Measurements from ENCODE around the gene HTR6.
"Not testable (repeated sequence)": the region's sequence is repeated elsewhere in the genome, so short reads cannot be mapped to it uniquely, and the experiment has no call there.

Gene HTR6

DNA sequence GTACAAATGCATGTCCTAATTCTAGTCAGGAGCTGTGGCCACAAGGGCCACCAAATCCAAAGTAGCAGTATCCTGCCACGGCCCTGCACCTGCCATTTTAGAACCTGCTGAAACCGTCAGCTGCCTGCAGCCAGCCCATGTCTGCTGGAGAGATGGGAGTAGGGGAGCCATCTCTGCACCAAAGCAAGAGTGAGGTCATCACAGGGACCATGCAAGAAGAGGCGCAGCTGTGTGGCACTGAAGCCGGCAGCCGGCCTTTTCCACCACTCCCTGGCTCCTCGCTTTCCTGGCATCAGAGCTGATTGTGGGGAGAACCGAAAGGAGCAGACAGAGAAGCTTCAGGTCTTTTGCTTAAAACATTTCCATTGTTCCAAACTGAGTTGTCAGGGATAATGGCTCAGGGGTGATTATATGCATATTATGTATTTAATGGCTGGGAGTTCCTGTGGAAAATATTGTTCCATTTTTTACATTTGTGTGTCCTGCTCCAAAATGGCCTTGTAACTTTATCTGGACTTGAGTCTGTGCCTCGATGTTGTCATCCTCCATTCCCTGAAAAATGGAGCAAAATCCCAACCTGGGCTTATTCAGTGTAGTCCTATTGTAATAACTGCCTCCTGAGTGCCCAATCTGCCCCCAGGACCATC, 39.3 kb upstream of the HTR6 start:
- Histone ChIP-seq H4K20me1 (peaks cover 53% of the 10 kb centered on the region), H3K27ac (no peak overlapping the region), H3K36me3 (peaks cover 81% of the 10 kb centered on the region), H3K9ac (no peak overlapping the region), H3K9me3 (no peaks in the 10 kb centered on the region), H3K4me1 (no peaks in the 10 kb centered on the region), H3K4me2 (no peak overlapping the region), H3K27me3 (no peaks in the 10 kb centered on the region), H3K4me3 (no peak overlapping the region)
- TF ChIP-seq Cebpa-rat (IDR thresholded peaks at IDR 0.05), result no peak

GRCh38 chr1:19628879-19629278, 35.8 kb upstream of the HTR6 start:
- H3K36me3 ChIP-seq, result peaks cover 61% of the 10 kb centered on the region
- no peak overlapping the region for H3K9ac ChIP-seq
- H3K27me3 ChIP-seq, result no peaks in the 10 kb centered on the region
- H3K9me3 ChIP-seq, result no peaks in the 10 kb centered on the region
- H3K4me2 ChIP-seq, result no peak overlapping the region
- H3K4me1 ChIP-seq, result no peaks in the 10 kb centered on the region
- H3K27ac ChIP-seq, result no peak overlapping the region
- H4K20me1 ChIP-seq, result peaks cover 18% of the 10 kb centered on the region
- H3K4me3 ChIP-seq, result no peak overlapping the region
- TF ChIP-seq Cebpa-rat (IDR thresholded peaks at IDR 0.05), result no peak

DNA sequence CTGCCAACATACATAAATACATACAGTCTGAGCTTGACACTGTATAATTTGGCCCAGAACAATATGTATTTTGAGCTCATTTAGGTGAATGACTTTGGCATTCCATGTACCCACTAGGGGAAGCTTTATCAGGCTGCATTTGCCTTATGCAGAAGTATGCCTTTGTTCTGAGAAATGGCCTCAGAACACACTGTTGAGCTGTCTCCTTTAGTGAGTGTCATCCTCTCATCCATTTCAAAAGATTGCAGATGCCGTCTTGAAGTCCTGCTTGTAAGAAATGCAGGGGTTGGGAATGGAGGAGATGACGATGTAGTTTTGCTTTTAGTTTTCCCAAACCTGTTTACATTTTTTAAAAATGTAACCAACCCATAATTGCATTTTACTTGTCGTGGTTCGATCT, 35.3 kb upstream of the HTR6 start:
- no peaks in the 10 kb centered on the region for H3K4me1 ChIP-seq
- H4K20me1 ChIP-seq, result peaks cover 17% of the 10 kb centered on the region
- no peak overlapping the region for H3K9ac ChIP-seq
- no peaks in the 10 kb centered on the region for H3K27me3 ChIP-seq
- no peaks in the 10 kb centered on the region for H3K9me3 ChIP-seq
- no peak overlapping the region for H3K27ac ChIP-seq
- no peak for TF ChIP-seq Cebpa-rat (IDR thresholded peaks at IDR 0.05)
- no peak overlapping the region for H3K4me2 ChIP-seq
- H3K4me3 ChIP-seq, result no peak overlapping the region
- peaks cover 57% of the 10 kb centered on the region for H3K36me3 ChIP-seq

GRCh38 chr1:19630192-19630591, 34.5 kb upstream of the HTR6 start:
- not testable (repeated sequence) for H3K4me3 ChIP-seq, H3K27ac ChIP-seq, H3K4me1 ChIP-seq, H3K9ac ChIP-seq, H3K4me2 ChIP-seq, H3K27me3 ChIP-seq, H3K9me3 ChIP-seq
- Histone ChIP-seq H4K20me1 (peaks cover 13% of the 10 kb centered on the region), H3K36me3 (peaks cover 48% of the 10 kb centered on the region)

DNA sequence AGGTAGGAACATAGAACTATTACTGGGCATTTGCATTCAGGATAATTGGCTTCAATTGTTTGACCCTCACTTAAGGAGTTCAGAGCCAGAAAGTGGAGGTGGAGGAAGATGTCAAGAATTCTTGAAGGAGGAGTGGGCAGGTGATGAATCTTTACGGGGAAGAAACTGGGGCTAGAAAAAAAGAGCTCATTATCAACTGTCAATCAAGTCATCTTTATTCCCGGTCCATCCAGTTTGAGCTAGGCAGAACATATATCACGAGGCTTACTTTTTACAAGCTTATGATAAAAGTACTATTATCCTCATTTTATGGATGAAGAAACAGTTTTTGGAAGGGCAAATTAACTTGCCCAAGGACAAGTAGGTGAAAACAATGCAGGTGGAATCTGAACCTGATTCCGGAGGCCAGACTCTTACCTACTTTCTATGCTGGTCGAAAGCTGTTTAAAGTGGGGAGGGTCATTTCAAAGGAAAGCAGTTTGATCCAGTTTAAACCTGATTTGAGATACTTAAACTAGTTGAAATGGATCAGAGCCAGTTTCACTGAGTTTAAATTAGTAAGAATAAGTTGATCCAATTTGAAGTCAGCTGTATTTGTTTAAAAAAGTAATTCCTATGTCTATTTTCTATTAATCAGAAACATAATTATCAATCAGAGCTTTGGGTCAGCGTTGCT, 33.8 kb upstream of the HTR6 start:
- H3K4me2 ChIP-seq, result no peak overlapping the region
- no peaks in the 10 kb centered on the region for H3K4me1 ChIP-seq
- peaks cover 42% of the 10 kb centered on the region for H3K36me3 ChIP-seq
- TF ChIP-seq Cebpa-rat (IDR thresholded peaks at IDR 0.05), result no peak
- H3K9ac ChIP-seq, result no peak overlapping the region
- no peaks in the 10 kb centered on the region for H3K27me3 ChIP-seq
- H3K4me3 ChIP-seq, result no peak overlapping the region
- no peaks in the 10 kb centered on the region for H3K9me3 ChIP-seq
- peaks cover 6% of the 10 kb centered on the region for H4K20me1 ChIP-seq
- no peak overlapping the region for H3K27ac ChIP-seq

DNA sequence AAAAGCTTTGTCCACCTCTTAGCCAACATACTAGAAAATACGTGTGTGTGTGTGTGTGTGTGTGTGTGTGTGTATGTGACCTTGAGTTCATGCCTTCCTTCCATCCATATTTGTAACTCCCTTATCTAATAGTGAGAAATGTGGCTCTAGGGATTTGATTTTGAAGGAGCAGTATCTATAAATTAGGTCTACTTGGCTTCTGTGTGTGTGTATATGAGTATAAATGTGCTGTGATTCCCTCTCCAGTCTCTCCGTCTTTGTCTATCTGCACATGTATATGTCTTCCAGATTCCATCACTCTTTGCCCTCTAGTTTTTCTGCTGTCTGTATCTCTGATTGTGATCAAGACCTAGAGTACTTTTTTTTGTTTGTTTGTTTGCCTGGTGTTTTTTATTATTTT, 32.5 kb upstream of the HTR6 start:
- Histone ChIP-seq H3K9me3 (no peaks in the 10 kb centered on the region), H3K27me3 (no peaks in the 10 kb centered on the region), H4K20me1 (no peaks in the 10 kb centered on the region), H3K4me2 (no peak overlapping the region), H3K9ac (no peak overlapping the region), H3K27ac (no peak overlapping the region), H3K4me1 (no peaks in the 10 kb centered on the region), H3K36me3 (peaks cover 28% of the 10 kb centered on the region), H3K4me3 (no peak overlapping the region)
- TF ChIP-seq Cebpa-rat (IDR thresholded peaks at IDR 0.05), result no peak

- H3K27ac ChIP-seq, result no peak overlapping the region
- no peak overlapping the region for H3K9ac ChIP-seq
- no peaks in the 10 kb centered on the region for H3K9me3 ChIP-seq
- H3K27me3 ChIP-seq, result no peaks in the 10 kb centered on the region
- H3K4me3 ChIP-seq, result no peak overlapping the region
- TF ChIP-seq Cebpa-rat (IDR thresholded peaks at IDR 0.05), result no peak
- no peaks in the 10 kb centered on the region for H4K20me1 ChIP-seq
- H3K4me2 ChIP-seq, result no peak overlapping the region
- H3K4me1 ChIP-seq, result no peaks in the 10 kb centered on the region
- H3K36me3 ChIP-seq, result peaks cover 19% of the 10 kb centered on the region
Measured at GRCh38 chr1:19633106-19633505, 31.6 kb upstream of the HTR6 start.

DNA sequence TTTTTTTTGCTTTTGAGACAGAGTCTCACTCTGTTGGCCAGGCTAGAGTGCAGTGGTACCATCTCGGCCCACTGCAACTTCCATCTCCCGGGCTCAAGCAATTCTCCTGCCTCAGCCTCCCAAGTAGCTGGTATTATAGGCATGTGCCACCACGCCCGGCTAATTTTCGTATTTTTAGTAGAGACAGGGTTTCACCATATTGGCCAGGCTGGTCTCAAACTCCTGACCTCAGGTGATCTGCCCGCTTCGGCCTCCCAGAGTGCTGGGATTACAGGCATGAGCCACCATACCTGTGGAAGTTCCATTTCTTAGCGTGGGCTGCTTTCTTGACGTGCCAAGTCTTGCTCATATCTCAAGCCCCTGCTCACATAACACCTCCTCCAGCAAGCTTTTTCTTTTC, 29.6 kb upstream of the HTR6 start:
- not testable (repeated sequence) for H3K4me1 ChIP-seq, H3K4me3 ChIP-seq, H3K4me2 ChIP-seq, H3K27ac ChIP-seq, H4K20me1 ChIP-seq, H3K36me3 ChIP-seq, H3K27me3 ChIP-seq, H3K9me3 ChIP-seq, H3K9ac ChIP-seq

DNA sequence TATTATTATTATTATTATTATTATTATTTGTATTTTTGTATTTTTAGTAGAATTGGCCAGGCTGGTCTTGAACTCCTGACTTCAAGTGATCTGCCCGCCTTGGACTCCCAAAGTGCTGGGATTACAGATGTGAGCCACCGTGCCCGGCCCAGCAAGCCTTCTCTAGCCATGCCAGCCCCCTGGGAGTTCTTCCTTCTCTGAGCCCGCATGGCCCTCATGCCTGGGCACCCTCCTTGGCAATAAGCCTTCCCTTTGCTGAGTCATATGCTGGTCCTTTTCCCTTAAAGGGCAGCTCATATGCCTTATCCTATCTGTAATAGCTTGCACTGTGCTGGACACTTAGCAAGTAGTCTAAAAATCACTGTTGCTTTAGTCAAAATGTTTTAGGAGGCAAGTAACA, 29.0 kb upstream of the HTR6 start:
- H3K36me3 ChIP-seq, result no peaks in the 10 kb centered on the region
- H3K4me1 ChIP-seq, result no peaks in the 10 kb centered on the region
- H3K27ac ChIP-seq, result no peak overlapping the region
- no peak for TF ChIP-seq Cebpa-rat (IDR thresholded peaks at IDR 0.05)
- H3K4me3 ChIP-seq, result no peak overlapping the region
- H3K9me3 ChIP-seq, result no peaks in the 10 kb centered on the region
- H3K4me2 ChIP-seq, result no peak overlapping the region
- H3K27me3 ChIP-seq, result 0 out of 2 replicates have a peak, but pooled peaks cover under 1% of the 10 kb centered on the region
- no peaks in the 10 kb centered on the region for H4K20me1 ChIP-seq
- H3K9ac ChIP-seq, result no peak overlapping the region

DNA sequence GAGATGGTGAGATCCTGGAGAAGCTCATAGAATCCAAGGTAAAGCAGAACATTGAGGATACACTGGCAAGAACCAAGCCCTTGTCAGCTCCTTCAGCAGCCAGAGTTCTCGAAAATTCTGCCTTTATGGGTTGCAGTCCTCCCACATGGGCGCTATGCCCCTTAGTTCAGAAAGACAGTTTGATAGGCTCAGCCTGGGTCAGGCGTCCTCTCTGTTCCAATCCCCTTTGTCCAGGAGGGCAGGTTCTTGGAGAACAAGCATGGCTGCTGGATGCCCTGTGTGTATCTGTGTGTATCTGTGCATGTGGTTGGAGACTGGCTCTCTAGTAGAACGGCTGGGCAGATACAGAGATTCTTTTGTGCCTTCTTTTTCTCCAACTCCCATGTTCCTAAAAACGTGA, 28.6 kb upstream of the HTR6 start:
- Histone ChIP-seq H3K4me1 (no peaks in the 10 kb centered on the region), H3K4me2 (no peak overlapping the region), H4K20me1 (no peaks in the 10 kb centered on the region), H3K4me3 (no peak overlapping the region), H3K27me3 (peaks cover 5% of the 10 kb centered on the region; the same call in 1 of the 2 replicates), H3K9me3 (no peaks in the 10 kb centered on the region), H3K27ac (no peak overlapping the region), H3K36me3 (no peaks in the 10 kb centered on the region), H3K9ac (no peak overlapping the region)
- TF ChIP-seq Cebpa-rat (IDR thresholded peaks at IDR 0.05), result no peak

DNA sequence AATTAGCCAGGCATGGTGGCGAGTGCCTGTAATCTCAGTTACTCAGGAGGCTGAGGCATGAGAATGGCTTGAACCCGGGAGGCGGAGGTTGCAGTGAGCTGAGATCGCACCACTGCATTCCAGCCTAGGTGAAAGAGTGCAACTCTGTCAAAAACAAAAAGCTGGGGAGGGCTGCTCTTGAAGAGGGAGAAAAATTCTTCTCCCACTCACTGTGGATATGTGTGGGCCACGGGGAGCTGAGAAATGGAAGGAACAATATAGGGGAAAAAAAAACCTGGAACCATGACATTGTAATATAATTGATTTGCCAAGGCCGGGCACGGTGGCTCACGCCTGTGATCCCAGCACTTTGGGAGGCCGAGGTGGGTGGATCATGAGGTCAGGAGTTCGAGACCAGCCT, 27.9 kb upstream of the HTR6 start:
- not testable (repeated sequence) for H3K27ac ChIP-seq, H3K4me2 ChIP-seq, H3K9ac ChIP-seq, H3K4me3 ChIP-seq, H3K9me3 ChIP-seq, H3K4me1 ChIP-seq, H3K36me3 ChIP-seq, H4K20me1 ChIP-seq
- peaks cover 12% of the 10 kb centered on the region; the same call in 1 of the 2 replicates for H3K27me3 ChIP-seq
